HL-60 (cell line): Measurements from ENCODE around the gene SLC4A4.

Experiments
- GABPA ChIP-seq: IDR thresholded peaks from 2 replicates; pipeline ENCODE4 v1.6.1; 2012; ENCODE audit warnings: low read depth
- POLR2AphosphoS5 ChIP-seq: IDR thresholded peaks from 2 replicates; pipeline ENCODE4 v1.6.1; 2012; ENCODE audit warnings: low read depth
- SPI1 ChIP-seq: IDR thresholded peaks from 2 replicates; pipeline ENCODE4 v1.6.1; 2012; ENCODE audit warnings: low read depth, mild to moderate bottlenecking, borderline replicate concordance
- TF ChIP-seq, protein P1 (sequence below): IDR thresholded peaks from one replicate; pipeline ENCODE4 v1.5.1; 2011; ENCODE audit warnings: low read length, control low read depth, inconsistent platforms; ENCODE audit not compliant: insufficient read depth
- TF ChIP-seq, protein P2 (sequence below): IDR thresholded peaks from 2 replicates; pipeline ENCODE4 v1.6.1; 2012; ENCODE audit warnings: low read depth; ENCODE audit not compliant: insufficient replicate concordance

DNA sequence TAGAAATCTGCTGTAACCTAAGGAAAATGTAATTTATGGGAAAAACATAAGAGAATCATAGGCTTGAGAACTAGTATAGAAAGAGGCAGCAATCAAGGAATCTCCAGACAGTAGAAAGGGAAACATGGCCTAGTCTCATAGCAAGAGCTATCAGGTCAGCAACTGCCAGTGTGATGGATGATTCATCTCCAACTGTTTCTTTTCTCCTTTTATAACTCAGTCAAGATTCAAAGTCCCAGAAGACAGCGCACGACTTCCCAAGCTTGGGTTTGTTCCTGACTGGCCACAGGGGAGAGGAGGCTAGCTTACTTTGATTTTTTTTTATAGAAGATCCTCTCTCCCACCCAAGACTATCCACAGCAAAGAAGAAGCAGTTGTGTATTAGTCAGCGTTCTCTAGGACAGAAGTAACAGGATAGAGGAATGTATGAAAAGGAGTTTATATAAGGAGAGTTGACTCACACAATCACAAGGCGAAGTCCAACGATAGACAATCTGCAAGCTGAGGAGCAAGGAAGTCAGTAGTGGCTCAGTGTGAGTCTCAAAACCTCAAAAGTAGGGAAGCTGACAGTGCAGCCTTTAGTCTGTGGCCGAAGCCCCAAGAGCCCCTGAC, 263.6 kb downstream of the SLC4A4 start:
- TF ChIP-seq, protein P1, sequence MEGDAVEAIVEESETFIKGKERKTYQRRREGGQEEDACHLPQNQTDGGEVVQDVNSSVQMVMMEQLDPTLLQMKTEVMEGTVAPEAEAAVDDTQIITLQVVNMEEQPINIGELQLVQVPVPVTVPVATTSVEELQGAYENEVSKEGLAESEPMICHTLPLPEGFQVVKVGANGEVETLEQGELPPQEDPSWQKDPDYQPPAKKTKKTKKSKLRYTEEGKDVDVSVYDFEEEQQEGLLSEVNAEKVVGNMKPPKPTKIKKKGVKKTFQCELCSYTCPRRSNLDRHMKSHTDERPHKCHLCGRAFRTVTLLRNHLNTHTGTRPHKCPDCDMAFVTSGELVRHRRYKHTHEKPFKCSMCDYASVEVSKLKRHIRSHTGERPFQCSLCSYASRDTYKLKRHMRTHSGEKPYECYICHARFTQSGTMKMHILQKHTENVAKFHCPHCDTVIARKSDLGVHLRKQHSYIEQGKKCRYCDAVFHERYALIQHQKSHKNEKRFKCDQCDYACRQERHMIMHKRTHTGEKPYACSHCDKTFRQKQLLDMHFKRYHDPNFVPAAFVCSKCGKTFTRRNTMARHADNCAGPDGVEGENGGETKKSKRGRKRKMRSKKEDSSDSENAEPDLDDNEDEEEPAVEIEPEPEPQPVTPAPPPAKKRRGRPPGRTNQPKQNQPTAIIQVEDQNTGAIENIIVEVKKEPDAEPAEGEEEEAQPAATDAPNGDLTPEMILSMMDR, result no peak
- TF ChIP-seq POLR2AphosphoS5, result no peak
- TF ChIP-seq GABPA, result no peak
- TF ChIP-seq, protein P2, sequence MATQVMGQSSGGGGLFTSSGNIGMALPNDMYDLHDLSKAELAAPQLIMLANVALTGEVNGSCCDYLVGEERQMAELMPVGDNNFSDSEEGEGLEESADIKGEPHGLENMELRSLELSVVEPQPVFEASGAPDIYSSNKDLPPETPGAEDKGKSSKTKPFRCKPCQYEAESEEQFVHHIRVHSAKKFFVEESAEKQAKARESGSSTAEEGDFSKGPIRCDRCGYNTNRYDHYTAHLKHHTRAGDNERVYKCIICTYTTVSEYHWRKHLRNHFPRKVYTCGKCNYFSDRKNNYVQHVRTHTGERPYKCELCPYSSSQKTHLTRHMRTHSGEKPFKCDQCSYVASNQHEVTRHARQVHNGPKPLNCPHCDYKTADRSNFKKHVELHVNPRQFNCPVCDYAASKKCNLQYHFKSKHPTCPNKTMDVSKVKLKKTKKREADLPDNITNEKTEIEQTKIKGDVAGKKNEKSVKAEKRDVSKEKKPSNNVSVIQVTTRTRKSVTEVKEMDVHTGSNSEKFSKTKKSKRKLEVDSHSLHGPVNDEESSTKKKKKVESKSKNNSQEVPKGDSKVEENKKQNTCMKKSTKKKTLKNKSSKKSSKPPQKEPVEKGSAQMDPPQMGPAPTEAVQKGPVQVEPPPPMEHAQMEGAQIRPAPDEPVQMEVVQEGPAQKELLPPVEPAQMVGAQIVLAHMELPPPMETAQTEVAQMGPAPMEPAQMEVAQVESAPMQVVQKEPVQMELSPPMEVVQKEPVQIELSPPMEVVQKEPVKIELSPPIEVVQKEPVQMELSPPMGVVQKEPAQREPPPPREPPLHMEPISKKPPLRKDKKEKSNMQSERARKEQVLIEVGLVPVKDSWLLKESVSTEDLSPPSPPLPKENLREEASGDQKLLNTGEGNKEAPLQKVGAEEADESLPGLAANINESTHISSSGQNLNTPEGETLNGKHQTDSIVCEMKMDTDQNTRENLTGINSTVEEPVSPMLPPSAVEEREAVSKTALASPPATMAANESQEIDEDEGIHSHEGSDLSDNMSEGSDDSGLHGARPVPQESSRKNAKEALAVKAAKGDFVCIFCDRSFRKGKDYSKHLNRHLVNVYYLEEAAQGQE, result no peak
- no peak for TF ChIP-seq SPI1
